ENCODE measurements around the gene PTPN9.
"Not testable (repeated sequence)": the region's sequence is repeated elsewhere in the genome, so short reads cannot be mapped to it uniquely, and the experiment has no call there.

Gene PTPN9

DNA sequence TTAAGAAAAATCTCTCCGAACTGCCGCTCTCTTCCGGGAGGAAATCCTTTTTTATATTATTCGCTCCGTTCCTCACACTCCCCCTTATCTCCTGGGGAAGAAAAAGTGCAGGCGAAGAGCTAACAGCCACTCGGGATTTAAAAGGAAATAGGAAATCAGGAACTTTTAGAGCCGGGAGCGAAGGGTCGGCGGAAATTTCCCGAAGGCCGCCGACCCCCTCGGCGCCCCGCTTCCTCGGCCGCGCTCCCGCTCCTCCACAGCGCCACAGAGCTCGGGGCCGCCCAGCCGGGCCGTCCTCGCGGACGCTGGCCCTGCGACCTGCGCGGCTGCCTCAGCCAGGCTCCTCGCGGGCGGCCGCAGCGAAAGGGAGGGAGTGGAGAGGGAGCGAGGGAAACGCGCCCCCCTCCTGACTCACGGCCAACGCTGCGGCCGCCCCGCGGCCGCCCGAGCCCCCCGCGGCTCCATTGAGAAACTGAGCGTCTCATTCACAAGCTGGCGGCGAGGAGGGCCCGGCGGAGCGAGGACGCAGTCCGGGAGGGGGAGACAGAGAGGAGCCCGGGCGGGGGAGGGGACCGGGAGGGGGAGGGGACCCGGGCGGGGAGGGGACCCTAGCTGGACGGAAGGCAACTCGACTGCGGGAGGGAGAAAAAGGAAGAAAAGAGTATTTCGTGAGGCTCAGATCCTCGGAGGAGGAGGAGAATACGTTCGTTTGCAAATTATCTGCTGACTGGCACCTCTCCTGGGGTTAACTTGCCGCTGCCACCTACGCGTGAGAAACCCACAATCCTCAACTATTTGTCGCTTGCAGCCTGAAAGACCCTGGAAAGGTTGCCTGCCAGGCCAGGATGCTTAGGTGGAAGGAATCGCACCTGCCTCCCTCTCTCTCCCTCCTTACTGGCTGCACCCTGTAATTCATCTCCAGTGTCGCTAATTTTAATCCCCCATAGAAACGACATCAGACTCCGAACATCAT is at the start of gene PTPN9:
Gene PTPN9, minus strand, starts transcription at position 368 of the 973 bp plus-strand sequence. CDS start 539 bp downstream, outside the sequence.
- peak; percentile 37 to 59 for DNase-seq (ENCODE audit: low read depth in 2 of 2)

GRCh38 chr15:75625542-75626347 is 46.6 kb upstream of the PTPN9 start, which contains the start of gene SNUPN:
TSS of gene SNUPN (minus strand) at chr15:75625725. CDS start at chr15:75621051, 4,674 bp downstream.
- DNase-seq (ENCODE audit: low read depth in 2 of 2) = peak; percentile 81 to 87

GRCh38 chr15:75622505-75622904 is 43.4 kb upstream of the PTPN9 start:
- DNase-seq (ENCODE audit: low read depth in 2 of 2) = no peak

GRCh38 chr15:75620841-75621391 is 41.8 kb upstream of the PTPN9 start:
- DNase-seq (ENCODE audit: low read depth in 2 of 2) = no peak

GRCh38 chr15:75620058-75620820 is 41.1 kb upstream of the PTPN9 start:
- DNase-seq (ENCODE audit: low read depth in 2 of 2) = no peak

GRCh38 chr15:75616766-75617165 is 37.7 kb upstream of the PTPN9 start:
- DNase-seq (ENCODE audit: low read depth in 2 of 2) = no peak

DNA sequence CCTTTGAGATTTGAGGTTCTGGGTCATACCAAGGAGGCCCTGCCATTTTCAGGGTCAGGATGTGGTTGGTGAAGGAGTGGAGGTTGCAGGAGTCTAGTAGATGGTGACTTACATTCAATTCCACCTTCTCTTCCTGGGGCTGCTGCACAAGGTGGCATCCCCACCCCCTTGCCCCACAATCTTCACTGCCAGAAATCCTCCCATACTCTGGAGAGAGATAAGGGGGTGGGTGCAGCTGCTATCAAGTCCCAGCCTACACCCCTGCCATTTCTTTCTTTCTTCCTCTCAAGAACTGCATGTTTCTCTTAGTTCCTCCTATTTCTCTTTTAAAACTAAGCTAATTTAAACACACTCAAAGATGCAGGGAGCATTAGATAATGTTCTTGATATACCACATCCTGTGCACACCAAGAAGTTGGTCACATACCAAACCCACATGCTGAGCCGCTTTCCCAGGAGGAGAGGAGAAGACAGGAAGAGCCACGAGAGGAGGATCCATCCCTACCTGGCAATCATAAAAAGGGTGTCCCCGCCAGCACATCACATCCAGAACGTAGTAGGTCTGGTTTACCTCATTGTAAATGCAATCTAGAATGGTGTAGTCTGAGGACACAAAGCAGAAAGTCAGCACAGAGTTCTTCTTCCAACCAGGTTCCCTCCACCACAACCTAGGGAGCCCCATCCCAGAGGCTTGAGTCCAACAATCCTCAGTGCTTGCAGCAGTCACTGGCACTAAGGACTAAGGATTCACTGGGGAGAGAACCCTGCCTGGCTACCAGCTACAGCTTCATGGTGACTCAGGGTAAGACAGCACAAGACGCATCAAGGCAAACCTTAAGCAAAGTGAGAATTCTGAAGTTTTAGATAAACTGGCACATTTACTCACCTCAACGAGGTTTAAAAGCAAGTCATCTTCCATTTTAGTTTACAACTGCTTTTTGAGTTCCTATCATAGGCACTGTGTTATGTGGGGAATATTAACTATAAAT is 27.9 kb upstream of the PTPN9 start:
- DNase-seq (ENCODE audit: low read depth in 2 of 2) = no peak

DNA sequence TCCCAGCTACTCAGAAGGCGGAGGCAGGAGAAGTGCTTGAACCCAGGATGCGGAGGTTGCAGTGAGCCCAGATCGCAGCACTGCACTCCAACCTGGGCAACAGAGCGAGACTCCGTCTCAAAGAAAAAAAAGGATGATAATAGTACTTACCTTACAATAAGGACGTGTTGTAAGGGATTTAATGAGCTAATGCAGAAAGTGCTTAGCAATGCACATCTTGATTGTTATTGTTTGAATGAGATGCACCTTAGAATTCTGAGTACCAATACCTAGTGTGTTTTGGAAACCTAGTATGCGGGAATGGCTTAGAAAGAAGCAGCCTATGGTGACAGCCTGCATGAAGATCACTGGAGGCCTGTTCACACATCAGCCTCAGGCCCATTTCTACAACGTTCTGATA is 26.9 kb upstream of the PTPN9 start:
- DNase-seq (ENCODE audit: low read depth in 2 of 2) = no peak

GRCh38 chr15:75599401-75599800 is 20.3 kb upstream of the PTPN9 start:
- no peak for DNase-seq (ENCODE audit: low read depth in 2 of 2)

DNA sequence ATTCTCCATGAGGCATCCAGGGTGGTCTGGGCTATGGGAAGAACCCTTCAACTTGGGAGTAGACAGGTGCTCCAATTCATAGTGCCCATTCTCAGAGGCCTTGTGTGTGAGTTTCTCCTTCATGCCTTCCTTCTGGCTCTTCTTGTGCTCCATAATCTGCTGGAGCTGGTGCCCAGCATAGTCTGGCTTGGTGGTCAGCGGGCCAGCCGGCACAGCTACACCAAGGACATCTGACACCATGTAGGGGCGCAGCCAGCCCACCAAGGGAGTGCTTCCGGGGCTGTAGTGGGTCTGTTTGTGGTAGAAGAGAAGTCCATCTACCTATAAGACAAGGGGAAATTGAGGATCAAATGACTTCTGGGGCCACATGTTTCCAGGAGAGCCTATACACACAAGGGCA is 19.2 kb upstream of the PTPN9 start:
- no peak for DNase-seq (ENCODE audit: low read depth in 2 of 2)

DNA sequence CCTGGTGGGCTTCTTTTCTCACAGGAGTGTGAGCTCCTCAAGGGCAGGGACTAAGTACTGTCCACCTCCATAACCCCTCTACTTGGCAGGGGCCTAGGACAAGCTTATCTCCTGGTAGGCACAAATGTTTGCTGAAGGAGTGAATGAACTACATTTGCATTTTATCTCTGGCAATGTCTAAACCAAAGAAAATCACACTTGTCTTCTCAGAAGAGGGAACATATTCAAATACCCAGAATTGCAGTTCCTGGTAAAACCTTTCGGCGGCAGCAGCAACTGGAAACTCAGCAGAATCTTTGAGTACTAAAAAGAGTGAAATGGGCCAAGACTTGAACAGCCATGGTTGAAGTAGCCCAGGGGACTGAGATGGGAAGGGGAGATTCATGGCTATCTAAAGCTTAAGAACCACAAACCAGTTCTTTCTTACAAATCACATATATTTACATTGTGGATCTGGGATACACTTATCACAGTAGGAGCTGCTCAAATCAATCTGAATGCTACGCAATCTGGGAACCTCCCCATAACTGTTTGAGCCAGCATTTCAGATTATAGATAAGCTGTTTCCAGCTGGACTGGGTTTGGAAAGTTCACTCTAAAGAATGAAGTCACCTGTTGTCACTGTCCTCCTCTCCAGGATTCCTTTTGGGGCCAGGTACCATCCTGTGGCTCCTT is 18.7 kb upstream of the PTPN9 start:
- DNase-seq (ENCODE audit: low read depth in 2 of 2) = no peak

- no peak for DNase-seq (ENCODE audit: low read depth in 2 of 2)
These were observed 17.7 kb upstream of the PTPN9 start for GRCh38 chr15:75596703-75597345.

GRCh38 chr15:75594276-75594675 is 15.2 kb upstream of the PTPN9 start:
- DNase-seq (ENCODE audit: low read depth in 2 of 2) = no peak

- no peak for DNase-seq (ENCODE audit: low read depth in 2 of 2)
These were observed 12.7 kb upstream of the PTPN9 start for GRCh38 chr15:75591655-75592364.

- no peak for DNase-seq (ENCODE audit: low read depth in 2 of 2)
These were observed 11.1 kb upstream of the PTPN9 start for GRCh38 chr15:75590239-75590638.

DNA sequence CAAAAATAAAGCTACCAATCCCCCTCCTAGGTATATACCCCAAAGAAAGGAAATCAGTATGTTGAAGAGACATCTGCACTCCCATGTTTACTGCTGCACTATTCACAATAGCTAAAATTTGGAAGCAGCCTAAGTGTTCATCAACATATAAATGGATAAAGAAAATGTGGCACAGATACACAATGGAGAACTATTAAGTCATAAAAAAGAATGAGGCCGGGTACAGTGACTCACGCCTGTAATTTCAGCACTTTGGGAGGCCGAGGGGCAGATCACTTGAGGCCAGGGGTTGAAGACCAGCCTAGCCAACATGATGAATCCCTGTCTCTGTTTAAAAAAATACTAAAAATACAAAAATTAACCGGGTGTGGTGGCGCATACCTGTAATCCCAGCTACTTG is 10.0 kb upstream of the PTPN9 start:
- DNase-seq (ENCODE audit: low read depth in 2 of 2) = no peak

DNA sequence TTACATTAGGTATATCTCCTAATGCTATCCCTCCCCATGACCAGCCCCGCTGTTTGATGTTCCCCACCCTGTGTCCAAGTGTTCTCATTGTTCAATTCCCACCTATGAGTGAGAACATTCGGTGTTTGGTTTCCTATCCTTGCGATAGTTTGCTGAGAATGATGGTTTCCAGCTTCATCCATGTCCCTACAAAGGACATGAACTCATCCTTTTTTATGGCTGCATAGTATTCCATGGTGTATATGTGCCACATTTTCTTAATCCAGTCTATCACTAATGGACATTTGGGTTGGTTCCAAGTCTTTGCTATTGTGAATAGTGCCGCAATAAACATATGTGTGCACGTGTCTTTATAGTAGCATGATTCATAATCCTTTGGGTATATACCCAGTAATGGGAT is 7.3 kb upstream of the PTPN9 start:
- not testable (repeated sequence) for DNase-seq (ENCODE audit: low read depth in 2 of 2)

GRCh38 chr15:75584121-75584520 is 5.0 kb upstream of the PTPN9 start:
- DNase-seq (ENCODE audit: low read depth in 2 of 2) = no peak
